ENCODE measurements around the gene TUFT1.
"Not testable (repeated sequence)": the region's sequence is repeated elsewhere in the genome, so short reads cannot be mapped to it uniquely, and the experiment has no call there.

The TUFT1 gene

DNA sequence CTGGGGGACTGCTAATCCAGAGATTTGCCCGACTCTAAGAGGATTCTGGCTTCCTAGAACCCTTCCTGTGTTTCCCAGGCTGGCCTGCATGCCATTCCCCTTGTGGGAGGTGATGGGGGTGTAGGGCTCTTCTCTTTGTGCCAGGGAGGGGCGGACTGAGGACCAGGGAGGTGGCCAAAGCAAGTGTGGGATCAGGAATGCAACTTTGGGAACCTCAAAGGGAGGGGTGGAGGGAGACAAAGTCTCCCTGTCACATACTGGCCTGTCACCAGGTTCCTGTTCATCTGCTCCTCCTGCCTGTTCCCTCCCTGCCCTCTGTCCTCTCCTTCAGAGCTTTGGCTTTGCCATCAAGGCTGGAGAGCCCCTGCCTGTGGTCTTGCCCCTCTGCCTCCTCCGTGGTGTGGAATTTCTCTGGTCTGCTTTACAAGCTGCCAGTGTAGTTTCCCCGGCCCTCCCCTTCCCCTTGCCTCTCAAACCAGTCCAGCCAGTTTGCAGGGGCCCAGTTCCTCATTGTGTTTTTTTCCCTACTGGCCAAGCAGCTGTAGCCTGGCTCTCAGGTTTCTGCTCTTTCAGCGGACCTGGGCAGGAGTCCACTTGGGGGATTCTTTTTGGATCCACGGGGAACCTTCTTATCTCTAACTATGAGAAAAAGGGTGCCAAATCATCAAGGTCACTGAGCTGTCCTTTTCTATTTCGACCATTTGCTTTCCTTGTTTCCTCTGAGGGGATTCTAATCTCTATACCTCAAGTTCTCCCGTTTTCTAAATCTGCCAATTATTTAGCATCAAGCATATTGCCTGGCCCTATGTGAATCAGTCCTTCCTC, 27.1 kb upstream of the TUFT1 start:
- no peak for DNase-seq

DNA sequence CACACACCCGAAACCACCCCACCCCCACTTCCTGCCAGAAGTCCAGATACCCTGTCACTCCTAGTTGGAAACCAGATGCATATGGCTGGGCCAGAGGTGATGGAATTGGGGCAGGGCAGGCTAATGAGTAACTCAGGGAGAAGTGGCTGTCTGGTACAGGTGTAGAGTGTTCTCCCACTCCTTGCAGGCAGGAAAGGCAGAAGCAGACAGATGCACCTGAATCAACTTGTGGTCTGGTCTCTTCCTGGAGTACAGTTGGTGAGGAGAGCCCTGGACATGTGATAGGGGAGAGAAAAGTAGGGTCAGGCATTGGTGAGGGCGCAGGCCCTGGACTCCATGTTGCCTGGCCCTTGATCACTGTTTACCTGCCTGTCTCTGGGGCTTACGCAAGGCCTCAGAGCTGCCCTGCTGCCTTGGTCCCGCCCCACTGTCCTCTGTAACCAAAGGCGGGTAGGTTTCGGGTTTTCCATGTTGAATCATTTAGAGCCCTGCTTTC, 26.4 kb upstream of the TUFT1 start:
- no peak for DNase-seq

DNA sequence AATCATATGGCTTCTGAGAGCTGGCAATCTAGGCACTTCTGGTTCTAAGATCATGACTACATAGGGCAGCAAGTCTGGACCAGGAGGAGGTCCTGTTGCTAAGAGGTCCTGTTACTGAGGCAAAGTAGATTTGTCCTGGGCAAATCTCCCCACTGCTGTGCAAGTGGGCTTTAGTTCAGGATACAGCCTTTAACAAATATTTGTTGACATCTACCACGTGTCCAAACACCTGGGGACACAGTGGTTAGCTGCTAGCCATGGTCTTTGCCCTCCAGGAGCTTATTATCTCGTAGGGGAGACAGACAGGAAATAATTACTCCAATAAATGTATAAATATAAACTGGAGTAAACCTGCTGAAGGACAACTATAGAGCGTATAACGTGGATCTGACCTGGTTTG, 25.7 kb upstream of the TUFT1 start:
- DNase-seq = no peak

DNA sequence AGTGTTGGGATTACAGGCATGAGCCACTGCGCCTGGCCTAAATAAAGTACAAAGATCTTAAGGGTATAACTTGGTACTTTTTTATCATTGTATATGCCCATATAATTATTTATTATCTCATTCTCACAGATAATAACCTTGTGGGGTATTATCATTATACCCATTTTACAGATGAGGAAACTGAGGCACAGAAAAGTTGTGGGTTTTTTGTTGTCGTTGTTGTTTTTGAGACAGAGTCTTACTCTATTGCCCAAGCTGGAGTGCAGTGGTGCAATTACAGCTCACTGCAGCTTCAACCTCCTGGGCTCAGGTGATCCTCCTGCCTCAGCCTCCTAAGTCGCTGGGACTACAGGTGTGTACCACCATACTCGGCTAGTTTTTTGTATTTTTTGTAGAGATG, 24.8 kb upstream of the TUFT1 start:
- DNase-seq = no peak

DNA sequence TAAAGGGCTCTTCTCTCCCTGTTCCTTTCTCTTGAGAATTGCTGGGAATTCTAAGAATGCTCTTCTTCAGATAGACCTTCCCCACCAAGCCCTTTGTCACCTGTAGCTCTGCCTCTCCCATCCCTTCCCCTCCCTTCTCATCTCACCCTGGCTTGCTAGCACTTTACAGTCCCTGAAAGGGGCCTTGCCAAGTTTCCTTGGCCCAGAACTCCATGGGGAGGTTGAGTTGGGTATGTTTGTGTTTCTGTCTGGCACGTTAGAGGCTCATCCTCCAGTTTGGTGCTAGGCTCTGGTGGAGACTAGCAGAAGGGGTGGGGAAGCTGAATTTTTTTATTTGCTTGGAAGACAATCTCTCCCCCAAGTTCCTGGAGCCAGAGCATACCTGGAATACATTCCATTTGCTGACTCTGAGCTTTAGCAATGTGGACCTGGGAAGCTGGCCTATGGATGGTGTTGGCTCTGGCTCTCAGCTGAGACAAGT, 24.0 kb upstream of the TUFT1 start:
- DNase-seq = no peak

DNA sequence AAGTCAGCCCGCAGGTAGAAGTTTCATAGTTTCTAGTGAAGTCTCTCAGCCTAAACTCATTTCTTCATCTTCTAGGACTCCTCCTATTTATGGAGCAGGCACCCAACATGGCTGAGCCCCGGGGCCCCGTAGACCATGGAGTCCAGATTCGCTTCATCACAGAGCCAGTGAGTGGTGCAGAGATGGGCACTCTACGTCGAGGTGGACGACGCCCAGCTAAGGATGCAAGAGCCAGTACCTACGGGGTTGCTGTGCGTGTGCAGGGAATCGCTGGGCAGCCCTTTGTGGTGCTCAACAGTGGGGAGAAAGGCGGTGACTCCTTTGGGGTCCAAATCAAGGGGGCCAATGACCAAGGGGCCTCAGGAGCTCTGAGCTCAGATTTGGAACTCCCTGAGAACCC, 21.7 kb upstream of the TUFT1 start:
- no peak for DNase-seq

DNA sequence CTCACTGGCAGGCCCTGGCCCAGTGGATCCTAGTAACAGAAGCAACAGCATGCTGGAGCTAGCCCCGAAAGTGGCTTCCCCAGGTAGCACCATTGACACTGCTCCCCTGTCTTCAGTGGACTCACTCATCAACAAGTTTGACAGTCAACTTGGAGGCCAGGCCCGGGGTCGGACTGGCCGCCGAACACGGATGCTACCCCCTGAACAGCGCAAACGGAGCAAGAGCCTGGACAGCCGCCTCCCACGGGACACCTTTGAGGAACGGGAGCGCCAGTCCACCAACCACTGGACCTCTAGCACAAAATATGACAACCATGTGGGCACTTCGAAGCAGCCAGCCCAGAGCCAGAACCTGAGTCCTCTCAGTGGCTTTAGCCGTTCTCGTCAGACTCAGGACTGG, 21.2 kb upstream of the TUFT1 start:
- DNase-seq = no peak

DNA sequence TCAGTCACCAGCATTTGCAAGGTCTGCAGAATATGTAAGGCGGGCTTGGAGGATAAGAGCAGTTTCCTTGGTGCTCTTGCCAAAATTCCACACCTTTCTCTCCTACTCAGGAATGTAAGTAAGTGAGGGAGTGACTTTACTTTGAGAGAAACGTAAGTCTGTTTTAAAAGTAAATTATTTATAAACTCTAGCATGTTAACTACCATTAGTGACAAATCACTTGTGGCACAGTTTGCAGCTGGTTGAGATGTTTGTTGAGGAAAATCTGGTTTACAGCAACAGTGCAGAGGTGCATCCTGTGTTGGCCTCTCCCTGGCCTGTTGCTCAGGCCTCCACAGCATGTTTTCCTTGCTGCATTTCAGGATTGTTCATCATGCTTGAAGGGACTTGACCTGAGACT, 20.4 kb upstream of the TUFT1 start:
- DNase-seq = no peak

DNA sequence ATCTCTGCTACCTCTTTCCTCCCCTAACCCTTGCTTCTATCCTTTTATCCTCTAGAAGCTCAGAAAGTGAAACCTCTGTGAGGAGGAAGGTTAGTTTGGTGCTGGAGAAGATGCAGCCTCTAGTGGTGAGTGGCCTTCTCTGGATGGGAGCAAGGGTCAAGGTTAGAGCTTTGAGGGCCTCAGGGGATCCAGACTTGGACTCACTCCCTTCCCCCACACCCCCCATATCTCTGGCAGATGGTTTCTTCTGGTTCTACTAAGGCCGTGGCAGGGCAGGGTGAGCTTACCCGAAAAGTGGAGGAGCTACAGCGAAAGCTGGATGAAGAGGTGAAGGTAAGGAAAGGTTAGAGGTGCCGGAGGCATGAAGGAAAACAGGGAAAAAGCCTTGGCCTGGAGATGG, 19.8 kb upstream of the TUFT1 start:
- no peak for DNase-seq

DNA sequence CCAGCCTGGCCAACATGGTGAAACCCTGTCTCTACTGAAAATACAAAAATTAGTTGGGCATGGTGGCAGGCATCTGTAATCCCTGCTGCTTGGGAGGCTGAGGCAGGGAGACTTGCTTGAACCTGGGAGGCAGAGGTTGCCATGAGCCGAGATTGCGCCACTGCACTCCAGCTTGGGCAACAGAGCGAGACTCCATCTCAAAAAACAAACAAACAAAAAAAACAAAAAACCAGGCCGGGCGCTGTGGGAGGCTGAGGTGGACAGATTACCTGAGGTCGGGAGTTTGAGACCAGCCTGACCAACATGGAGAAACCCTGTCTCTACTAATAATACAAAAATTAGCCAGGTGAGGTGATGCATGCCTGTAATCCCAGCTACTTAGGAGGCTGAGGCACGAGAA, 17.7 kb upstream of the TUFT1 start:
- DNase-seq = not testable (repeated sequence)

DNA sequence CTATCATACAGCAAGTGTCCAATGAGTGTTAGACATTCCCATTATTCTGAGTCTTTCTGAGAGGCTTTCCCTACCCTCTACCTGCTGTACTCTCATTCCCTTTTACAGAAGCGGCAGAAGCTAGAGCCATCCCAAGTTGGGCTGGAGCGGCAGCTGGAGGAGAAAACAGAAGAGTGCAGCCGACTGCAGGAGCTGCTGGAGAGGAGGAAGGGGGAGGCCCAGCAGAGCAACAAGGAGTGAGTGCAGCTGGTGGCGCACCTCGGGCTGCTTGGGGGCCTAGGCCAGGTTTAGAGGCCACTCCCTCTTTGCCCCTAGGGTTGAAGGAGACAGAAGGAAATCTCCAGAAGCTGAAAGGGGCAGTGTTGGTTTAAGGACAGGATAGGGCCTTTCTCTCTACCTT, 16.8 kb upstream of the TUFT1 start:
- DNase-seq = no peak

DNA sequence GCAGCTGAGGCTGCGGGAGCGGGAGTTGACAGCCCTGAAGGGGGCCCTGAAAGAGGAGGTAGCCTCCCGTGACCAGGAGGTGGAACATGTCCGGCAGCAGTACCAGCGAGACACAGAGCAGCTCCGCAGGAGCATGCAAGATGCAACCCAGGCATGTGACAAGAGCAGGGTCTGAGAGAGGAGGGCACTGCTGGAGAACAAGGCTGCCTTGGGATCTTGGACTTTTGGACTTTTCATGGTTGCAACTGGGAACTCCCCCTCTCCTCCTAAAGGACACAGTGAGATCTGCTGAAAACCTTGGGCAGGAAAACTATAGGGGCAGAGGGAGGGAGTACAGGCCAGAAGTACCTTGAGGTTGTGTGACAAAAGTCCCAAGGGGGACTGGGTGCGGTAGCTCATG, 15.4 kb upstream of the TUFT1 start:
- no peak for DNase-seq

DNA sequence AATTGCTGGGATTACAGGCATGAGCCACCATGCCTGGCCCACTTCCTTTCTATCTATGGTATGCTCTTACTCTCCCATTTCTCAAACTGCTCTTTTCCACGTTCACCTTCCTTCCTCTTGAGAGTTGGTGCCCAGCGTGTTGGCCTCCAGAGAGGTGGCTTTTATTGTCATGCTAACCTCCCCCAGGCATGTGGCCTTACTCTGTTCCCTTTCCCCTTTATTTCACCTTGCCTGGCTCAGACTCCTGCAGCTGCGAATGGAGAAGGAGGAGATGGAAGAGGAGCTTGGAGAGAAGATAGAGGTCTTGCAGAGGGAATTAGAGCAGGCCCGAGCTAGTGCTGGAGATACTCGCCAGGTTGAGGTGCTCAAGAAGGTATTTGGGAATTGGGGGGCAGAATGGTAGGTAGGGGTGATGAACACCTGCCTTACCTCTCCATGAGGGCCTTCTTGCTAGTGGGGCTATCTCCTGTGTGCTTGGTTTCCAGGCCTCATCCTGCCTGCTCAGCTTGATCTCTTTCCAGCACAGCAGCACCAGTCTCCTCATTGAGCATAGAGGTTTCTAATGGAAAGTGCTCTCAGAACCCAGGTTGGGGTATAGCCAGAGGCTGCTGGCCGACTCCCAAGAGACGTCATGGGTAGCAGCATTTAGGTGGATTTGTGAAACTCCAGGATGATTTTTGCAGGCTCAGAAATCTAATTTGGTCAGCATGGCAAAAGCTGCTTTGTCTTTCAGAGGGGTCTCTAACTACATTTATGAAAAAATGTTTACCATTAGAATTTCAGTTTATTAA, 13.2 kb upstream of the TUFT1 start:
- DNase-seq = no peak

DNA sequence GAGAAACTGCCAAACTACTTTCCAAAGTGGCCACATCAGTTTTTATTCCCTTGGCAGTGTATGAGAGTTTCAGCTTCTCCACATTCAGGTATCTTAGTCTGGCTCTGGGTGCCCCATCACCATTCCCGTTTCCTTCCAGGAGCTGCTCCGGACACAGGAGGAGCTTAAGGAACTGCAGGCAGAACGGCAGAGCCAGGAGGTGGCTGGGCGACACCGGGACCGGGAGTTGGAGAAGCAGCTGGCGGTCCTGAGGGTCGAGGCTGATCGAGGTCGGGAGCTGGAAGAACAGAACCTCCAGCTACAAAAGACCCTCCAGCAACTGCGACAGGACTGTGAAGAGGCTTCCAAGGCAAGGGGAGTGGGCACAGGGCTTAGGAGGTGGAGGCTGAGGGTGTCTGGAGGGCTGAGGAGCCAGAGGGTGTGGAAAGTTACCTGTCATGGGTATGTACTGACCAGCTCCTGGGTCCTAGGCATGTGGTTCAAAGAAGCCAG, 10.9 kb upstream of the TUFT1 start:
- no peak for DNase-seq

DNA sequence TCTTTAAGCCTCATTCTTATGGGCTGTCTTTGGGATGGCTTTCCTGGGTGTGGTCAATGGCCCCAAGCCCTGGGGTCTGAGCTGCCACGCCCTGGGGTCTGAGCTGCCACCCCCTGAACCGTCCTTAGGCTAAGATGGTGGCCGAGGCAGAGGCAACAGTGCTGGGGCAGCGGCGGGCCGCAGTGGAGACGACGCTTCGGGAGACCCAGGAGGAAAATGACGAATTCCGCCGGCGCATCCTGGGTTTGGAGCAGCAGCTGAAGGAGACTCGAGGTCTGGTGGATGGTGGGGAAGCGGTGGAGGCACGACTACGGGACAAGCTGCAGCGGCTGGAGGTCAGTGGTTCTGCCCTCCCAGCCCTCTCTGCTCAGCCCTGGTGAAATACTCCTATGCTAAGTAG, 10.3 kb upstream of the TUFT1 start:
- no peak for DNase-seq

DNA sequence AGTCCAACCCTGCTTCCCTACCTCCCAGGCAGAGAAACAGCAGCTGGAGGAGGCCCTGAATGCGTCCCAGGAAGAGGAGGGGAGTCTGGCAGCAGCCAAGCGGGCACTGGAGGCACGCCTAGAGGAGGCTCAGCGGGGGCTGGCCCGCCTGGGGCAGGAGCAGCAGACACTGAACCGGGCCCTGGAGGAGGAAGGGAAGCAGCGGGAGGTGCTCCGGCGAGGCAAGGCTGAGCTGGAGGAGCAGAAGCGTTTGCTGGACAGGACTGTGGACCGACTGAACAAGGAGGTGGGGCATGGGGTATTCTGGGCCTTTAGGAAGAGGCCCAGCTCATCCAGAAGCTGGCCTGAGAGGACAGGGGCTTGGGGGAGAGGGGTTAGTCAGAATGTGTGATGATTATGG, 9.6 kb upstream of the TUFT1 start:
- DNase-seq = no peak

DNA sequence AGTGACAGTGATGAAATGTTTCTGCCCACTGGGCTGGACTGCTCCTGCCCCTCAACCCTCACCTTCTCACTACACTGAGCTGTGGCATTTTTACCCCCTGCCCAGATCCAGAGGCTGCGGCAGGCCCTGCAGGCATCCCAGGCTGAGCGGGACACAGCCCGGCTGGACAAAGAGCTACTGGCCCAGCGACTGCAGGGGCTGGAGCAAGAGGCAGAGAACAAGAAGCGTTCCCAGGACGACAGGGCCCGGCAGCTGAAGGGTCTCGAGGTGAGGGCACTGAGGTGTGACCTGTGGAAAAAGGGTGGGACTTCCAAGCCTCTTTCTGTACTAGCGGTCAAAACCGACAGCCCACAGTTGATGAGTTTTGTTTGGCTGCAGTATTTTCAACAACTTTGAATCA, 6.2 kb upstream of the TUFT1 start:
- DNase-seq = no peak

DNA sequence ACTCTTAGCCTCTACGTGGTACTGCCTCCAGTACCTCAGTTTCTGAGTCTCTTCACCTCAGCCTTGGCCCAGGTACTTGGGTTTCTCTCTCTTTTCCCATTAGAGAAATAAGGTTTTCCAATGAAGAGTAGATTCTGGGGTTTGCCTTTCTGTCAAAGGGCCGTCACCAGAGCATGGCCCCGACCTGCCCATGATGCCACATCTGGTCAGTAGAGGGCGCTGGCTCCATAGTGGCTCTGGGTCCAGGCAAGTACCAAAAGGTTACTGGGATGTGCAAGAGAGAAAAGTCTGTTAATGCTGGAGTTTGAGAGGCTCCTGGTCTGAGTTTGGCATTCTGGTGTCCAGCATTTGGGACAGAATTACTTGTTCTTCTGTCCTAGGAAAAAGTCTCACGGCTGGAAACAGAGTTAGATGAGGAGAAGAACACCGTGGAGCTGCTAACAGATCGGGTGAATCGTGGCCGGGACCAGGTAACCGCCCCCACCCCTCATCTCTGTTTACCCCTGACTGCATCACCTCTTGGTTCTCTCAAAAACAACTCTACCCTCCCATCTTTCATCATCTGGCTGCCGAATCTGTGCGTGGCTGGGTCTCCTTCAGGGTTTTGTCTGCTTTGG, 5.3 kb upstream of the TUFT1 start:
- DNase-seq = peak; percentile 68 to 80

DNA sequence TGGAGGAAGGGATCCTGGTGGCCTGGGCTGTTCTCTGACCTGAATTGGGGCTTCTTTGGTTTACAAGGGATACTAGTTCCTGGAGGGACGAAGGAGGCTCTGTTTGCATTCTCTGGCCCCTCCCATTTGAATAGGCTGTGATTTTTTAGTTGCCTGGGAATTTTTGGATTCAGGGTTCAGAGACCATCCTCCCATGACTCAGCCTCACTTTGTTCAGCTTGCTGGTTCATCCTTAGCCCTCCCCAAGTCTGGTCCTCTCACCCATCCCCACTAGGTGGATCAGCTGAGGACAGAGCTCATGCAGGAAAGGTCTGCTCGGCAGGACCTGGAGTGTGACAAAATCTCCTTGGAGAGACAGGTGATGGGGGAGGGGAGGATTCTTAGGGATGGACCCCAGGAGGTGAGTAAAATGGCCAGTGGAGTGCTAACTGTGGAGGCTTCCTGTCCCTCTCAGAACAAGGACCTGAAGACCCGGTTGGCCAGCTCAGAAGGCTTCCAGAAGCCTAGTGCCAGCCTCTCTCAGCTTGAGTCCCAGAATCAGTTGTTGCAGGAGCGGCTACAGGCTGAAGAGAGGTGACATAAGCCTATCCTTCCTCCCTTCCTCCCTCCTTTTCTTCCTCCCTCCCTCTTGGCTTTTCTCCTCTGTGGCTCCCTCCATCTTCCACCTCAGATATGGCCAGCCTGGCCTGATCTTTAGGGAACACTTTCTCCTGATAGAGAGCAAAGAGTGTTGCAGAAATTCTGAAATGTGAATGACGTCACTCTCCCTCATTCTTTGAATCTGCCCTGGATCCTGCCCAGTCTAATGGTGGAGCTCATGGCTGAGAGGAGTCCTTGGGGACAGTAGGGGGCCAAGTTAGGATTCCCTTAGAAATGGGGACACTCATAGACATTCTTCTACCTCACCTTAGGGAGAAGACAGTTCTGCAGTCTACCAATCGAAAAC, 4.5 kb upstream of the TUFT1 start:
- no peak for DNase-seq

DNA sequence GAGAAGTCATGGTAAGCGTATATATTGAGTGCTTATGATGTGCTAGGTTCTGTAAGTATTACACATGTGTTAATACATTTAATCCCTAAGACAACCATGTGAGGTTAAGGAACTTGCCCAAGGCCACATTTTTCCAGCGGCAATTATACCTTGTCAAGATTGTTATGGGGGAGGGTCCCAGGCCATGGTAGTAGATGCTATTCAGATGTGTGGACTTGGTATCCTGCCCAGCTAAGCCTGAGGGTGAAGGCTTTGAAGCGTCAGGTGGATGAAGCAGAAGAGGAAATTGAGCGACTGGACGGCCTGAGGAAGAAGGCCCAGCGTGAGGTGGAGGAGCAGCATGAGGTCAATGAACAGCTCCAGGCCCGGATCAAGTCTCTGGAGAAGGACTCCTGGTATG, 3.6 kb upstream of the TUFT1 start:
- no peak for DNase-seq

DNA sequence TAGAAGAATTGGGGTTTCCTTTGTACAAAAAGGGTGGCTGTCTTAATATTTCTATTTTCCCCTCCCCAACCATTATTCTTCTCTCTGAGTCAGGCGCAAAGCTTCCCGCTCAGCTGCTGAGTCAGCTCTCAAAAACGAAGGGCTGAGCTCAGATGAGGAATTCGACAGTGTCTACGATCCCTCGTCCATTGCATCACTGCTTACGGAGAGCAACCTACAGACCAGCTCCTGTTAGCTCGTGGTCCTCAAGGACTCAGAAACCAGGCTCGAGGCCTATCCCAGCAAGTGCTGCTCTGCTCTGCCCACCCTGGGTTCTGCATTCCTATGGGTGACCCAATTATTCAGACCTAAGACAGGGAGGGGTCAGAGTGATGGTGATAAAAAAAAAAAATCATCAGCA, 3.0 kb upstream of the TUFT1 start:
- no peak for DNase-seq

DNA sequence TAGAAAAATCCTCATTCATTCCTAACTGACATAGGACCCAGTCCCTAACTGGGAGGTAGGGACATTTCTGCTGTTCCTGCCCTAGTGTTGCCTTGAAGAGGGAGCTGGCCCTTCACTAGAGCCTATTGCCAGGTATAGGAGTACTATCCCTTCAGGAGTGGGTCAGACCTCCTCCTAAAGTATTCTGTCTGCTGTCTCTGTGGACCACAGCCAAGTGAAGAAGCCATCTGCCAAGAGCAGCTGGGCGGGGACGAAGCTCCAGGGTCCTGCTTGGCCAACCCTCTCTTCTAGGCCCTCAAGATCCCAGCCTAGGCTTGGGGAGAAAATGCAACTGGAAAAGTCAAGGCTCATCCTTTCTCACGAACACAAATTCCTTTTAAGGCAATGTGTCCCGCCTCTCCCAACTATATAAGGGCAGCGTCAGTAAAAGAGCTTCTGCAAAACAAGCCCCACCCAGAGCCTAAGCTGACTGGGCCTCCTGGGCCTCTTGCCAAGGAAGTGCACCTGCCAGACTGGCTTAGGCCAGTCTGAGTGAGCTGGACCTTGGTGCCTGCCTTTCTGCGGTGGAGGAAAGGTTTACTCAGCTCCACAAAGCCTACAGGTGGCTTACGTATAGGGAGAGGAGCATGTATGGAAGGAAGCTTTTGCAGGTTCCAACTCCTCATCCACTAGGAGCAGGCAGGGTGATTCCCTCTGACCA, 638 bp upstream of the TUFT1 start:
- DNase-seq = peak; percentile 46 to 54
